Psoas muscle (tissue), 8 donors: Measurements from ENCODE around the gene HID1. TPM values are rescaled to one million over a fixed set of nuclear protein-coding genes. Genes with fewer than 3 reads are reported as not detected.

Experiments used
- ATAC-seq, 4 donors: fragments of 200-7000 bp; cut with Tn5 transposase; one replicate each; pipeline ENCODE4 v1.9.1; 2020; ENCODE audit warnings: moderate library complexity in 3 of 4, mild to moderate bottlenecking in 2 of 4
- DNase-seq, 2 donors: peaks; one replicate each; pipeline ENCODE4 v3.0.0-alpha.2; 2020
- H3K27ac ChIP-seq: fragments of 200-600 bp; one replicate; pipeline ENCODE4 v1.8.0; 2022
- H3K27me3 ChIP-seq, 3 donors: fragments of 200-600 bp in 1 of 3; one replicate each; pipeline versions ENCODE4 v1.6.1 to v1.8.0; 2013 to 2022; ENCODE audit warnings: low read length in 2 of 3, mild to moderate bottlenecking in 2 of 3, moderate library complexity in 1 of 3; ENCODE audit not compliant: insufficient read depth in 3 of 3
- H3K36me3 ChIP-seq, 2 donors: fragments of 200-600 bp in 1 of 2; one replicate each; pipeline versions ENCODE4 v1.6.1 to v1.8.0; 2013 to 2022; ENCODE audit warnings: low read depth in 1 of 2, mild to moderate bottlenecking in 1 of 2, moderate library complexity in 1 of 2; ENCODE audit not compliant: insufficient read depth in 1 of 2
- H3K4me1 ChIP-seq: fragments of 200-600 bp; one replicate; pipeline ENCODE4 v1.8.0; 2022
- H3K4me3 ChIP-seq: fragments of 200-600 bp; one replicate; pipeline ENCODE4 v1.8.0; 2022; ENCODE audit warnings: mild to moderate bottlenecking
- H3K9me3 ChIP-seq: fragments of 200-600 bp; one replicate; pipeline ENCODE4 v1.8.0; 2022
- CTCF ChIP-seq: fragments of 200-600 bp; IDR thresholded peaks from one replicate; pipeline ENCODE4 v1.8.0; 2022; ENCODE audit warnings: antibody characterized with exemption
- WGBS, 3 donors: extraction: QIAGEN DNeasy Blood & Tissue Kit; methylation state at CpG; one replicate each; pipeline versions ENCODE4 v1.1.6 to v1.1.7; 2013; 5-methylcytosine and 5-hydroxymethylcytosine counted together
- intact Hi-C, 2 donors: fragments of 100-400 bp; cut with DNase I; formaldehyde crosslinking; loops; one replicate each; pipeline versions ENCODE4 v1.11.0 to v1.14.2; 2022
- polyA plus RNA-seq, 3 donors: library from polyadenylated mRNA; stranded (reverse); fragments of 200-250 nt; gene quantifications; one replicate each; pipeline ENCODE4 v1.2.3, GENCODE V29; 2013
- total RNA-seq, 4 donors: library from RNA; stranded (reverse); fragmentation: NEBNext Ultra II Directional in 2 of 4; extraction: Animal tissue kit (Norgen Biotek cat#: 25700) in 2 of 4; gene quantifications; one replicate each; pipeline versions ENCODE4 v1.2.1 to v1.2.4, GENCODE V29; 2021 to 2023
- donor health status: healthy with polysubstance abuse.
- donor health status: DM: no; HTN: no; CAD: no; lungs with moderate emphysema.
- donor health status: Bipolar disorder and iron deficiency.
- donor health status: healthy.
- donor health status: DM: yes; HTN: yes; CAD: no.
- donor health status: DM: no; HTN: no; CAD: no.
- donor health status: DM: no; HTN: no; CAD: no.
- donor health status: DM: yes; HTN: yes; CAD: no.

Gene HID1
- total and polyA plus RNA-seq, 7 donors = 1.7 to 10.4 (median 2.6) TPM

- no peaks in the 10 kb centered on the region for H3K27me3 ChIP-seq
- H3K4me1 ChIP-seq = no peaks in the 10 kb centered on the region
- DNase-seq = peak in 1 of 2 donors; percentile 10
- TF ChIP-seq CTCF = no peak
- WGBS, 3 donors = 78 to 84% (median 81%) methylated on average over 5 of the region's 5 CpGs
- no peak overlapping the region for H3K27ac ChIP-seq
- H3K9me3 ChIP-seq = no peaks in the 10 kb centered on the region
- peaks cover 5 to 71% of the 10 kb centered on the region in 2 donors for H3K36me3 ChIP-seq
- intact Hi-C loops = no loop called here
- H3K4me3 ChIP-seq = no peak overlapping the region
- ATAC-seq = no peak
Observed at GRCh38 chr17:75019146-75019545, 46.6 kb upstream of the HID1 start.

- Histone ChIP-seq H3K4me1 (peaks cover 15% of the 10 kb centered on the region), H3K9me3 (no peaks in the 10 kb centered on the region), H3K36me3 (peaks cover 0 to 18% of the 10 kb centered on the region in 2 donors), H3K4me3 (peak overlapping the region; percentile 84), H3K27me3 (no peaks in the 10 kb centered on the region), H3K27ac (peak overlapping the region; percentile 85)
- WGBS, 3 donors = 0 to 1% (median 0%) methylated on average over 10 of the region's 10 CpGs
- TF ChIP-seq CTCF = no peak
- no peak for DNase-seq
- no peak for ATAC-seq
- intact Hi-C loops = loop anchor here in 1 of 2 donors (5.0 kb wide), 1 partner anchor 51 kb away; no protein-coding TSS in a partner anchor
Observed at GRCh38 chr17:75013092-75013559, 40.6 kb upstream of the HID1 start.

GRCh38 chr17:75012346-75013091 lies 40.0 kb upstream of the HID1 start, which contains the start of gene MRPL58:
TSS of gene MRPL58 (plus strand) at chr17:75012670. CDS start at chr17:75012687, 17 bp downstream.
- peak within 1 kb of the TSS; percentile 85 for H3K27ac ChIP-seq
- H3K4me3 ChIP-seq = peak within 1 kb of the TSS; percentile 84
- H3K9me3 ChIP-seq = no peaks in the 10 kb centered on the region
- peak; percentile 94 to 97 (median 96) for ATAC-seq
- peak; percentile 86 to 92 for DNase-seq
- TF ChIP-seq CTCF = peak; percentile 64
- 1% methylated on average over 52 to 63 of the region's 63 CpGs for WGBS, 3 donors
- H3K4me1 ChIP-seq = peaks cover 15% of the 10 kb centered on the region
- intact Hi-C loops = loop anchor here in 1 of 2 donors (5.0 kb wide), 1 partner anchor 50 kb away; no protein-coding TSS in a partner anchor
- no peaks in the 10 kb centered on the region for H3K27me3 ChIP-seq
- peaks cover 0 to 12% of the 10 kb centered on the region in 2 donors for H3K36me3 ChIP-seq

GRCh38 chr17:75012096-75012345 lies 39.5 kb upstream of the HID1 start:
- no peak for ATAC-seq
- TF ChIP-seq CTCF = no peak
- Histone ChIP-seq H3K27me3 (no peaks in the 10 kb centered on the region), H3K27ac (peak overlapping the region; percentile 85), H3K36me3 (peaks cover 0 to 7% of the 10 kb centered on the region in 2 donors), H3K4me3 (peak overlapping the region; percentile 84), H3K4me1 (peaks cover 15% of the 10 kb centered on the region), H3K9me3 (no peaks in the 10 kb centered on the region)
- intact Hi-C loops = loop anchor here in 1 of 2 donors (5.0 kb wide), 1 partner anchor 50 kb away; no protein-coding TSS in a partner anchor
- no peak for DNase-seq
- WGBS, 3 donors = 10 to 12% (median 10%) methylated on average over 5 of the region's 5 CpGs
